HepG2 (cell line): Measurements from ENCODE around the gene PEX5. TPM values are rescaled to one million over a fixed set of nuclear protein-coding genes. Genes with fewer than 3 reads are reported as not detected.

ENCODE experiments used
- CBFB ChIP-seq: sonication (generic); formaldehyde crosslinking; IDR thresholded peaks from 2 replicates; pipeline ENCODE4 v1.4.0; 2020; ENCODE audit warnings: missing genetic modification reagents
- CCAR2 ChIP-seq: fragments of 200-400 bp; formaldehyde crosslinking; optimal IDR thresholded peaks from 2 replicates; pipeline ENCODE3; 2018; ENCODE audit warnings: low read depth, mild to moderate bottlenecking, low read length, moderate library complexity
- GLMP ChIP-seq: sonication (generic); formaldehyde crosslinking; IDR thresholded peaks from 2 replicates; pipeline ENCODE4 v1.9.0; 2021; ENCODE audit warnings: missing genetic modification reagents, mild to moderate bottlenecking, borderline replicate concordance
- HMGXB3 ChIP-seq: sonication (generic); formaldehyde crosslinking; IDR thresholded peaks from 2 replicates; pipeline ENCODE4 v1.4.0; 2020; ENCODE audit warnings: missing genetic modification reagents, borderline replicate concordance
- KAT7 ChIP-seq: IDR thresholded peaks from 2 replicates; pipeline ENCODE4 v1.6.1; 2018; ENCODE audit warnings: borderline replicate concordance, missing compliant biosample characterization
- MAFF ChIP-seq: IDR thresholded peaks from 2 replicates; pipeline ENCODE4 v1.6.1; 2011; ENCODE audit warnings: low read depth, low read length, improper control_type of control experiment
- MTF2 ChIP-seq: sonication (generic); formaldehyde crosslinking; IDR thresholded peaks from 2 replicates; pipeline ENCODE4 v1.5.0; 2020; ENCODE audit warnings: missing genetic modification reagents, borderline replicate concordance
- POGZ ChIP-seq: sonication (generic); formaldehyde crosslinking; IDR thresholded peaks from 2 replicates; pipeline ENCODE4 v1.4.0; 2020; ENCODE audit warnings: mild to moderate bottlenecking, missing genetic modification reagents
- REPIN1 ChIP-seq: sonication (generic); formaldehyde crosslinking; IDR thresholded peaks from 2 replicates; pipeline ENCODE4 v1.8.0; 2022; ENCODE audit warnings: missing genetic modification reagents, low read depth, mild to moderate bottlenecking, borderline replicate concordance
- SP1 ChIP-seq, 2 experiments: fragments of 450-650 bp in 1 of 2; sonication (generic) in 1 of 2; formaldehyde crosslinking in 1 of 2; IDR thresholded peaks; 2 replicates each; pipeline versions ENCODE4 v1.4.0 to v1.6.1; 2016 to 2020; ENCODE audit warnings: missing genetic modification reagents in 1 of 2
- ZC3H13 ChIP-seq: sonication (generic); formaldehyde crosslinking; IDR thresholded peaks from 2 replicates; pipeline ENCODE4 v1.8.1; 2023; ENCODE audit warnings: mild to moderate bottlenecking, missing genetic modification reagents, moderate library complexity
- ZNF10 ChIP-seq: sonication (generic); formaldehyde crosslinking; IDR thresholded peaks from 2 replicates; pipeline ENCODE4 v1.4.0; 2020; ENCODE audit warnings: mild to moderate bottlenecking, low read depth, missing genetic modification reagents, borderline replicate concordance
- ZNF17 ChIP-seq: sonication (generic); formaldehyde crosslinking; IDR thresholded peaks from 2 replicates; pipeline ENCODE4 v1.5.0; 2020; ENCODE audit warnings: mild to moderate bottlenecking, missing genetic modification reagents
- ZNF441 ChIP-seq: sonication (generic); formaldehyde crosslinking; IDR thresholded peaks from 2 replicates; pipeline ENCODE4 v1.7.0; 2021; ENCODE audit warnings: missing genetic modification reagents, borderline replicate concordance
- ZNF510 ChIP-seq: sonication (generic); formaldehyde crosslinking; IDR thresholded peaks from 2 replicates; pipeline ENCODE4 v1.4.0; 2020; ENCODE audit warnings: low read depth, mild to moderate bottlenecking, missing genetic modification reagents
- ZNF530 ChIP-seq: sonication (generic); formaldehyde crosslinking; IDR thresholded peaks from 2 replicates; pipeline ENCODE4 v1.5.0; 2020; ENCODE audit warnings: low read depth, mild to moderate bottlenecking, missing genetic modification reagents
- ZNF646 ChIP-seq: sonication (generic); formaldehyde crosslinking; IDR thresholded peaks from 2 replicates; pipeline ENCODE4 v1.9.0; 2021; ENCODE audit warnings: mild to moderate bottlenecking, missing genetic modification reagents
- polyA plus RNA-seq, 8 experiments: library from polyadenylated mRNA; depleted of rRNA in 3 of 8; stranded (reverse) in 7 of 8; unstranded in 1 of 8; fragments of >200 nt; fragmentation: Illumina TruSeq in 4 of 8; extraction: Trizol in 4 of 8; gene quantifications; 2 replicates each; pipeline versions ENCODE4 v1.2.1 to v1.2.3, GENCODE V29; 2011 to 2016; ENCODE audit warnings: low read depth in 4 of 8, missing spikeins in 1 of 8, mixed read lengths in 1 of 8; ENCODE audit not compliant: insufficient read depth in 1 of 8
- total RNA-seq, 5 experiments: library from RNA; depleted of rRNA; stranded (reverse); fragments of >200 nt; fragmentation: Illumina TruSeq; extraction: Trizol; gene quantifications; 2 replicates each; pipeline ENCODE4 v1.2.3, GENCODE V29; 2016; ENCODE audit warnings: low read depth in 1 of 5

The PEX5 gene
- total and polyA plus RNA-seq, 2 of the 13 experiments (the other 11 are each of a cell fraction or from before 2014, with no cell fraction given) = 16.4 to 29.0 TPM

GRCh38 chr12:7189398-7190267 lies at the start of gene PEX5 (continued):
- TF ChIP-seq ZNF646 (CRISPR knock-in tag) (0 out of 2 replicates have a peak, but pooled peaks have one; percentile 26), MTF2 (CRISPR knock-in tag) (no peak), ZNF17 (no peak), MAFF (no peak), ZNF10 (CRISPR knock-in tag) (no peak), CCAR2 (no peak), CBFB (no peak), REPIN1 (CRISPR knock-in tag) (no peak), KAT7 (CRISPR knock-in tag) (no peak), GLMP (CRISPR knock-in tag) (no peak), ZC3H13 (CRISPR knock-in tag) (no peak), HMGXB3 (CRISPR knock-in tag) (no peak), ZNF530 (CRISPR knock-in tag) (no peak), SP1 (IDR thresholded peaks at IDR 0.05) (no peak), SP1 (CRISPR knock-in tag; IDR thresholded peaks at IDR 0.05) (peak; percentile 75), ZNF441 (CRISPR knock-in tag) (no peak), POGZ (CRISPR knock-in tag) (no peak), ZNF510 (CRISPR knock-in tag) (no peak)
